K562 (cell line): ENCODE results near the gene RNF181. TPM values are rescaled to one million over a fixed set of nuclear protein-coding genes. Genes with fewer than 3 reads are reported as not detected.

Experiments
- CBX3 ChIP-seq, 2 experiments: IDR thresholded peaks; 1 replicate in 1 of 2; 2 replicates in 1 of 2; pipeline ENCODE4 v1.6.1; 2012; ENCODE audit warnings: inconsistent platforms in 2 of 2, low read length in 2 of 2, borderline replicate concordance in 1 of 2, control low read depth in 1 of 2
- CREB3L1 ChIP-seq: fragments of 450-650 bp; IDR thresholded peaks from 2 replicates; pipeline ENCODE4 v1.6.1; 2014; ENCODE audit warnings: low read depth, mild to moderate bottlenecking, moderate library complexity, borderline replicate concordance
- CTCF ChIP-seq, 3 experiments: IDR thresholded peaks in 2 of 3; conservative IDR thresholded peaks in 1 of 3; 2 replicates each; pipeline ENCODE4 v1.5.1; 2011 to 2012; ENCODE audit warnings: low read length in 3 of 3, mild to moderate bottlenecking in 3 of 3, control low read depth in 2 of 3, improper control_type of control experiment in 1 of 3, inconsistent platforms in 1 of 3, low read depth in 1 of 3, mixed read lengths in 1 of 3, moderate library complexity in 1 of 3; ENCODE audit not compliant: insufficient read depth in 2 of 3
- CUX1 ChIP-seq: fragments of 200-800 bp; sonication (Bioruptor generic); IDR thresholded peaks from 2 replicates; pipeline ENCODE4 v1.6.1; 2016; ENCODE audit warnings: missing genetic modification characterization, missing compliant biosample characterization
- GABPB1 ChIP-seq: sonication (generic); formaldehyde crosslinking; IDR thresholded peaks from 2 replicates; pipeline ENCODE4 v1.8.0; 2022; ENCODE audit warnings: mild to moderate bottlenecking, missing genetic modification reagents
- GMEB1 ChIP-seq: fragments of 250-450 bp; sonication (Bioruptor Pico); IDR thresholded peaks from 2 replicates; pipeline ENCODE4 v1.4.0; 2020; ENCODE audit warnings: mild to moderate bottlenecking
- KDM5B ChIP-seq: fragments of 200-600 bp; sonication (generic); IDR thresholded peaks from 2 replicates; pipeline ENCODE4 v1.6.1; 2012; ENCODE audit warnings: low read depth, mild to moderate bottlenecking, moderate library complexity, low read length, control low read depth, inconsistent platforms; ENCODE audit not compliant: insufficient replicate concordance
- MYC ChIP-seq, 2 experiments: fragments of 250-450 bp in 1 of 2; sonication (Bioruptor Pico) in 1 of 2; IDR thresholded peaks; 2 replicates each; pipeline versions ENCODE4 v1.5.1 to v1.6.1; 2012 to 2021; ENCODE audit warnings: low read depth in 2 of 2, borderline replicate concordance in 1 of 2, improper control_type of control experiment in 1 of 2, low read length in 1 of 2, mild to moderate bottlenecking in 1 of 2, moderate library complexity in 1 of 2
- RCOR1 ChIP-seq, 2 experiments: IDR thresholded peaks; 2 replicates each; pipeline ENCODE4 v1.6.1; 2012; ENCODE audit warnings: low read depth in 2 of 2, low read length in 2 of 2, borderline replicate concordance in 1 of 2, improper control_type of control experiment in 1 of 2
- SAFB ChIP-seq: fragments of 200-400 bp; formaldehyde crosslinking; IDR thresholded peaks from 2 replicates; pipeline ENCODE4 v1.6.1; 2017; ENCODE audit warnings: low read depth, low read length, borderline replicate concordance
- SETDB1 ChIP-seq: IDR thresholded peaks from one replicate; pipeline ENCODE4 v1.6.1; 2012; ENCODE audit warnings: low read length, control low read depth, inconsistent platforms
- ZBTB17 ChIP-seq: fragments of 450-650 bp; formaldehyde crosslinking; IDR thresholded peaks from 2 replicates; pipeline ENCODE4 v1.4.0; 2020; ENCODE audit warnings: mild to moderate bottlenecking
- ZNF134 ChIP-seq: fragments of 250-450 bp; sonication (Bioruptor Pico); conservative IDR thresholded peaks from 2 replicates; pipeline ENCODE4 v1.4.0; 2020
- ZNF431 ChIP-seq: sonication (generic); formaldehyde crosslinking; IDR thresholded peaks from 2 replicates; pipeline ENCODE4 v1.8.0; 2022; ENCODE audit warnings: mild to moderate bottlenecking, missing genetic modification reagents
- polyA plus RNA-seq, 8 experiments: library from polyadenylated mRNA; depleted of rRNA in 4 of 8; stranded (reverse) in 5 of 8; unstranded in 3 of 8; fragments of >200 nt; fragmentation: Nextera tagmentation in 2 of 8; fragmentation: Illumina TruSeq in 1 of 8; extraction: Ambion mirVana in 2 of 8; extraction: Trizol in 1 of 8; gene quantifications; 2 replicates each; pipeline versions ENCODE4 v1.2.1 to v1.2.3, GENCODE V29; 2011 to 2014; ENCODE audit warnings: inconsistent platforms in 1 of 8, missing spikeins in 1 of 8
- total RNA-seq, 7 experiments: library from RNA; depleted of rRNA in 6 of 7; stranded (reverse); fragments of >200 nt in 6 of 7; fragmentation: Illumina TruSeq in 2 of 7; extraction: Trizol in 2 of 7; gene quantifications; 2 replicates each; pipeline versions ENCODE4 v1.2.1 to v1.2.3, GENCODE V29; 2011 to 2021; ENCODE audit warnings: low replicate concordance in 1 of 7

Gene RNF181
- total and polyA plus RNA-seq, 9 of the 15 experiments (the other 6 are each of a cell fraction or from before 2014, with no cell fraction given), result 139 to 492 (median 253) TPM

- TF ChIP-seq CUX1 (no peak), MYC (IDR thresholded peaks at IDR 0.05; ENCODE audit: low read depth, low read length) (peak; percentile 80), MYC (CRISPR knock-in tag; IDR thresholded peaks at IDR 0.05; ENCODE audit: borderline replicate concordance, low read depth) (peak; percentile 51; the same call in 1 of the 2 replicates), SETDB1 (no peak), ZNF431 (CRISPR knock-in tag) (0 out of 2 replicates have a peak, but pooled peaks have one; percentile 18), CBX3 (IDR thresholded peaks at IDR 0.05; ENCODE audit: borderline replicate concordance in 1 of 2, low read length in 2 of 2) (no peak), KDM5B (peak; percentile 17), SAFB (0 out of 2 replicates have a peak, but pooled peaks have one; percentile 62), CTCF (IDR thresholded peaks at IDR 0.05 in 2 of 3, conservative IDR thresholded peaks at IDR 0.05 in 1 of 3; ENCODE audit: insufficient read depth in 2 of 3, low read depth in 1 of 3, low read length in 3 of 3) (peak; percentile 22 to 57 (median 45); a peak in 4 of 6 replicates), GABPB1 (CRISPR knock-in tag) (peak; percentile 45; the same call in 1 of the 2 replicates), RCOR1 (IDR thresholded peaks at IDR 0.05; ENCODE audit: borderline replicate concordance in 1 of 2, low read depth in 2 of 2, low read length in 2 of 2) (0 out of 4 replicates have a peak, but pooled peaks of 1 of the 2 experiments have one; percentile 7), GMEB1 (CRISPR knock-in tag) (peak; percentile 58), ZBTB17 (0 out of 2 replicates have a peak, but pooled peaks have one; percentile 31), CREB3L1 (peak; percentile 89), ZNF134 (CRISPR knock-in tag) (no peak)
Measured at GRCh38 chr2:85602476-85603234, 7.1 kb downstream of the RNF181 start, which contains the start of gene TMEM150A (continued).
